ENCODE data around the gene AATF. TPM values are rescaled to one million over a fixed set of nuclear protein-coding genes. Genes with fewer than 3 reads are reported as not detected.

The AATF gene
- polyA plus RNA-seq, 1 donor = 47.7 TPM

- no peak for DNase-seq
These were observed 8.9 kb upstream of the AATF start for GRCh38 chr17:36939802-36940312.

DNA sequence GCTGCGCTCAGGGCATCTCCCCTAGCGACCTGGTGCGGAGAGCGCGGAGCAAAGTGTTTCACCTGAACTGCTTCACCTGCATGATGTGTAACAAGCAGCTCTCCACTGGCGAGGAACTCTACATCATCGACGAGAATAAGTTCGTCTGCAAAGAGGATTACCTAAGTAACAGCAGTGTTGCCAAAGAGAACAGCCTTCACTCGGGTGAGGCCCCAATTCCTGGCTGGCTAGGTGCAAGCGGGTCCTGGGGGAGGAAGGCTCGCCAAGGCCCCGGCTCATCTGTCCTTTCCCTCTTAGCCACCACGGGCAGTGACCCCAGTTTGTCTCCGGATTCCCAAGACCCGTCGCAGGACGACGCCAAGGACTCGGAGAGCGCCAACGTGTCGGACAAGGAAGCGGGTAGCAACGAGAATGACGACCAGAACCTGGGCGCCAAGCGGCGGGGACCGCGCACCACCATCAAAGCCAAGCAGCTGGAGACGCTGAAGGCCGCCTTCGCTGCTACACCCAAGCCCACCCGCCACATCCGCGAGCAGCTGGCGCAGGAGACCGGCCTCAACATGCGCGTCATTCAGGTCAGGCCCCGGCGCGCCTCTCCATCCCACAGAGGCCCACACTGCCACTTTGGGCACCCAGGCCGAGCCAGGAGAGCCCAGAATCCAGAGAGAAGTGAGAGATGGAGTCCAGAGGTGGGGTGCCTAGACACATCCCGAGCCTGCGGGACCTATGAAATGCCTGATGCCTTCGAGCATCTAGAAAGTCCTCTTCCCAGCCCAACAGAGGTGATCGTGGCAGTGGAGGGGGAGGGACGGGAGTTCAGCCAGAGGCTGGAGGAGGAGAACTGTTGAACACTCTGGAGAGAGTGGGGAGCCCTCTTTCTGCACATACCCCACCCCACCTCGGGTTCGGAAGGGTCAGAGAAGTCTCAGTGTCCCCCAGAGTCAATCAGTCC is 8.2 kb upstream of the AATF start:
- no peak for DNase-seq

- DNase-seq = no peak
These were observed 7.3 kb upstream of the AATF start for GRCh38 chr17:36941265-36942010.

DNA sequence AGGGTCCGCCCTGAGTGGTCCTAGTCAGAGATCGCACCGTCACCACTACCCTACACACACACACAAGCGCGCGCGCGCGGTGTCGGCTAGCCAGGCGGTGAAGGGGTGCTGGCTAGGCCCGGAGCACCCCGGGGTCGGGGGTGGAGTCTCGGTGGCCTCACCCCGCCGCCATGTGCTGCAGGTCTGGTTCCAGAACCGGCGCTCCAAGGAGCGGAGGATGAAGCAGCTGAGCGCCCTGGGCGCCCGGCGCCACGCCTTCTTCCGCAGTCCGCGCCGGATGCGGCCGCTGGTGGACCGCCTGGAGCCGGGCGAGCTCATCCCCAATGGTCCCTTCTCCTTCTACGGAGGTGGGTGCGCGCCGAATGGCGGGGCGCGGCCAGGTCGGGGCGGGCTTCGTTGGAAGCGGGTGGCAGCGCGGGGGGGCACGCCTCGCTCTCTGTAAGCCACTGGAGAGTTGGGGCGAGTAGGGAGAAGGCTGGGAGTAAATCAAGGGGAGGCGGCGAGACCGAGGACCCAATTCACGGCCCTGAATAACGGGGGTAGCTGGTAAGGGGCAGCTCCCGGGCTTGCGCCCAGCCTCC is 6.6 kb upstream of the AATF start:
- no peak for DNase-seq

DNA sequence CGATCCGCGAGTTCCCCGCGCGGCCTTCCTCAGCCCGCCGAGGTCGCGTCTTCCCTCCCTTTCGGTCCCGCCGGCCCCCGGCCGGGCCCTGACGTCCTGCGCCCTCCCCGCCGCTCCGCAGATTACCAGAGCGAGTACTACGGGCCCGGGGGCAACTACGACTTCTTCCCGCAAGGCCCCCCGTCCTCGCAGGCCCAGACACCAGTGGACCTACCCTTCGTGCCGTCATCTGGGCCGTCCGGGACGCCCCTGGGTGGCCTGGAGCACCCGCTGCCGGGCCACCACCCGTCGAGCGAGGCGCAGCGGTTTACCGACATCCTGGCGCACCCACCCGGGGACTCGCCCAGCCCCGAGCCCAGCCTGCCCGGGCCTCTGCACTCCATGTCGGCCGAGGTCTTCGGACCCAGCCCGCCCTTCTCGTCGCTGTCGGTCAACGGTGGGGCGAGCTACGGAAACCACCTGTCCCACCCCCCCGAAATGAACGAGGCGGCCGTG is 6.1 kb upstream of the AATF start:
- no peak for DNase-seq

GRCh38 chr17:36943250-36944191 is 5.2 kb upstream of the AATF start:
- DNase-seq = no peak

- DNase-seq = no peak
These were observed 4.2 kb upstream of the AATF start for GRCh38 chr17:36944553-36944952.

GRCh38 chr17:36945140-36945539 is 3.6 kb upstream of the AATF start:
- no peak for DNase-seq

- peak; percentile 13 for DNase-seq
These were observed 2.6 kb upstream of the AATF start for GRCh38 chr17:36945959-36946725.

DNA sequence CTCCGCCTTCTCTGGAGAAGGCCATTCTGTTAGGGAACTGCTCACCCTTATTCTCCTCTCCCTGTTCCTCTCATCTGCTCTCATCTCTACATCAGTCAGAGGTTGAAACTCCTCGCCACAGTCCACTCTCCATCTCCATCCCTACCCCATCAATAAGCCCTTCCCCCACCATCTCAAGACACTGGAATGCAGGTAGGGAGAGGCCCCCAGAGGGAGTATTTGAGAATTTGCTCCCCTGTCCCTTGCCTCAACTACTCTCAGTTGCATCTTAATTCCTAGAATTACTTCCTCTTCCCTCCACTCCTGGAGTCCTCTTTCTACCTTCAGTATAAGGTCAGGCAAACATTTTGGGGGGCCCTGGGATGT is 2.0 kb upstream of the AATF start:
- DNase-seq = no peak

DNA sequence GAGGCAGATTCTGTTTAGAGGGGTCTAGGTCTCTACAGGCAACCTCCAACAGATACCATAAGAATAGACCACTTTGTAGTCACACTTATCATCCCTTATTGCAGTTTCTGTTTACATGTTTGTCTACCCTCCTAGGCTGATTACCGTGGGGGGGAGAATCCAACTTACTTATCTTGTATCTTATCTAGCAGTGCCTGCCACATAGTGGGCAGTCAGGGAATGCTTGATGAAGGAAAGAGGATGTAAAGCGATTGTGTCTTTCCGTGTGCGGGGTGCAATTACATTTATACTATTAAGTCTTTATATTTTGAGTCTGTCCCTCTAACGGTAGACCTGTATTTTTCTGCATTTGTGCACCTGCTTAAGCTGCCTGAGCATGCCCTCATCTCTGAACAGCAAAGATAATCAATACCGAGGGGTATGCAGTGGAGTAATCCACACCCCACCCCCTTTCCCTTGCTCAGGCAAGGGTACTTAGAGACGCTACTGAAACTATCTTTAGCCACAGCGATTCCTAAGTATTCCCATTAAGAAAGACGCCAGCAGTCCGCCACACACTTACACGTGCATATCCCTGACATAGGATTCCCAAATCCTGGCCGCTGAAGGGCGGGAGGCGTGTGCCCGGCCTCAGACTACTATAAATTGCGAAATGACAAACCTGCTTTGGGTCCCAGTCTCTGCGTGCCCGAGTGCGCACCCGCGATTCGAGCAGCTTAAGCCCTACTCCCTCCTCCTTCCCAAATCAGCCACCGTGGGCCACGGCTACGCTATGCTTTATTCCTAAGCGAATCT is 635 bp upstream of the AATF start:
- DNase-seq = no peak

- DNase-seq = no peak
These were observed 740 bp downstream of the AATF start for GRCh38 chr17:36949461-36949927.

DNA sequence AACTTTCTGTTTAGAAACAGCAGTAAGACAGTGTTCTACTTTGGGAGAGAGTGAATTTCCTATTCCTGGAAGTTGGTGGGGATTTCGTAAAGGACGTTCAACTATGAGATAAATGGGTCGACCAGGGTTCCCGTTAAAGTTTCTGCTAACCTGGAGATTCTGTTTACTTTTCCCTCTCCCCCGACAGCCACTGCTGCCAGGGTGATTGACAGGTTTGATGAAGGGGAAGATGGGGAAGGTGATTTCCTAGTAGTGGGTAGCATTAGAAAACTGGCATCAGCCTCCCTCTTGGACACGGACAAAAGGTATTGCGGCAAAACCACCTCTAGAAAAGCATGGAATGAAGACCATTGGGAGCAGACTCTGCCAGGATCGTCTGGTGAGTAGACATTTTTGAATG is 1.3 kb downstream of the AATF start:
- no peak for DNase-seq

DNA sequence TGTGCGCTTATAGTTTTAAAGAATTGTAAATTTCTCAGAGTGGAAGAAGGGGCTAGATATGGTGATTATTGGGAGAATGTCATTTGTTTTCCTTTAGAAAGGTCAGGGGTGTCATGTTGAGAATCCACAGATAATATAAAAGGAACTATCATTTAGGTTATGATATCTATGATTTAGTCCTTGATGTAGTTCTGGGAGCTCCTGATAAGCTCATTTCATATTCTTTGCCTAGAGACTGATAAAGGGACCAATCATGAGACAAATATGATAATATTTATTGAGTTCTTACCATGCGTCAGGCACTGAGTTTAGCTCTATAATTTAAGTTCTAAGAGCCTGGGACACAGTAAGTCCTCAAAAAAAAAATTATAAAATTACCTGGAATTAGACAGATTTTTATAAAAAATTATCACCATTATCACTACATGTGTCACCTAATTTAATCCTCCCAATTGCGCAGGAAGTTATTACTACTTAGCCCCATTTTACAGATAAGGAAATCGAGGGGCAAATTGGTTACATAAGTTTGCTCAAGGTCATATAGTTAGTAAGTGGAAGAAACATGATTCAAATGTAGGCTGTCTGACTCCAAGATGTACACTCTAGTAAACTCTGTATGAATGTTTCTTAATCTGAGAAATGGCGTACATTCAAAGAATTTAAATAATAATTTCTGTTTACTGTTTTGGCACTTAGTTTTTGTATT is 2.5 kb downstream of the AATF start:
- no peak for DNase-seq

DNA sequence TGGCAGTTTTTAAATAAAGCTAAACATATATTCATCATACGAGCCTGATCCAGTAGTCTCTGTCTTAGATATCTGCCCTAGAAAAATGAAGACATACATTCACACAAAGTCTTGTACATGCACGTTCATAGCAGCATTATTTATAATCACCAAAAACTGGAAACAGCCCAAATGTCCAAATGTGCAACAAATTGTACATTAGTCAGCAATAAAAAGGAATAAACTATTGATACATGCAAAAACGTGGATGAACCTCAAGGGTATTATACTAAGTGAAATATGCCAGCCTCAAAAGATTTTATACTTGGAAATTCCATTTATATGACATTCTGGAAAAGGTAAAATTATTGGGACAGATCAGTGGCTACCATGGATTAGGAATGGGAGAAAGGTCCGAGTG is 22.8 kb downstream of the AATF start:
- no peak for DNase-seq

DNA sequence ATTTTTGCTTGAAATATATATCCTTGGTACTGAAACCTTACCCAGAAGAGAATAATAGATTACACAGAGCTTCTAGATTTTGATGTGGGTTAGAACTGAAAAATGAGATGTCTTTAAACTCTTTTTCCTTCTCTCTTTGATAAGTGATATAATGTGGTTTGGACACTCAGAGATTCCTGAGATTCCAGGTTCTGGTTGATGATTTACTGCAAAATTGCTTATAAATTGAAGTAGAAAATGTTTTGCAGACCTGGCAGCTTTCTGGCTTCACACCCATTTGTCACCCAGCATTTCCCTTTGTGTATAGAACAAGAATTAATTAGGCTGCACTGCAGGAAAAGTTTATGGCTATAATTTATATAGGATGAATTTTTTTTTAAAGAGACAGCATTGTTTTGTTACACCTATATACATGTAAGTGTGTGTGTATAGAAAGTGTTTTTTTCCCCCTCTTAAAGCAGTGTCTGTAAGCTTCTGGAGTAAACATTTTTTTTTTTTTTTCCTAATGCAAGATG is 23.5 kb downstream of the AATF start:
- DNase-seq = no peak

- DNase-seq = no peak
These were observed 24.2 kb downstream of the AATF start for GRCh38 chr17:36972905-36973304.

DNA sequence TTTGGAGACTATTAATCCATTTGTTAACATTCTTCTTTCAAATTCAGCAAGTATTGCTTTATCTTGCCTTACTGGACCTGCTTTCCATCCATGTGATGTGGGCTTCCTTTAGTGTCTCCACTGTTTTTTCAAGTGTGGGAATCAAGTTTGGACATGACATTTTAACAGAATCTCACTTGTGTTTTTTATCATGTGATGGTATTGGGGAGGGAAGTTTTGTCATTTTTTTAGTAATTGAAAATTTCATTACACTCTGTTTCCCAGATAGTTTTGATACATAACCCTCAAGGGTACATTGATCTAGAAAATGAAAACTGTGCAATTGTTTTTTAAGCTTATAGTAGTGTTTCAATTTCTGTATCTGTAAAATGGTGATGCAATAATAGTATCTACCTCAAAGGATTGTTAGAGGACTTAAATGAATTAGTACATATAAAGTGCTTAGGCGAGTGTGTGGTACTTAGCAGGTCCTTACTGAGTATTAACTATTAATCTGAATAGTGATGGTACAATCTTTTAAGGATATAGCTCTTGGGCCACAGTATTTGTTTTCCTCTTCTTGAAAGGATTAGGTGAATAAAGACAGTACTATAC is 27.3 kb downstream of the AATF start:
- DNase-seq = no peak
